ENCODE data around the gene CLIC5.

Gene CLIC5

DNA sequence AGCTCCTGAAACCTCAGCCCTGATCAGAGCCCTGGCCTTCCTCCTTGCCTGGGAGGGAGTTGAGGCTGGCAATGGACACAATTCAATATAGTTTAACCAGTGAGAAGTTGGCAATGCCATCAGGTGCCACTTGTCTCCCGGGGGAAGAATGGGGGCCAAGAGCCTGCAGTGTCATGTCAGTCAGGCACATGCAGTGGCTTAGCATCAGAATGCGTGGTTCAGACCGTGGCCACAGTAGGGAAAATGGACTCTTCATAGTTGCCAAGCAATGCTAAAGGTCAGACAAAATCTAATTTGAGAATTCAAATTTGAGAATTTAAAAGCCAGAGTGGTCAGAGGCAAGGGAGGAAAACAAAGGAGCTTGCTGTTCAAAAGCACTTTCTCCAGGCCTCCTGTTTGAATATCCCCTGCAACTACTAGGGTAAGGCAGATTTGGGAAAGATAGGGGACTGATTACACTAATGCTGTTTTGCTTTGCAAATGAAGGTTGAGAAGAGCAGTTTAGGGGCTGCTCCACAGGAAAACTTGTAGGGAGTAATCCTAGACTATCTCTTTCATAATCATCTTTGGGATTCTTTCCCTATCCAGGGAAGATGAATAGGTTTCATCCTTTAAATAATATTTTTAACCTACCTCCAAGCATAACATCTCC lies 33.1 kb upstream of the CLIC5 start:
- DNase-seq (ENCODE audit: low read depth): no peak
- H3K4me3 ChIP-seq (ENCODE audit: low read depth, low read length): no peak overlapping the region
- TF ChIP-seq, protein P1, sequence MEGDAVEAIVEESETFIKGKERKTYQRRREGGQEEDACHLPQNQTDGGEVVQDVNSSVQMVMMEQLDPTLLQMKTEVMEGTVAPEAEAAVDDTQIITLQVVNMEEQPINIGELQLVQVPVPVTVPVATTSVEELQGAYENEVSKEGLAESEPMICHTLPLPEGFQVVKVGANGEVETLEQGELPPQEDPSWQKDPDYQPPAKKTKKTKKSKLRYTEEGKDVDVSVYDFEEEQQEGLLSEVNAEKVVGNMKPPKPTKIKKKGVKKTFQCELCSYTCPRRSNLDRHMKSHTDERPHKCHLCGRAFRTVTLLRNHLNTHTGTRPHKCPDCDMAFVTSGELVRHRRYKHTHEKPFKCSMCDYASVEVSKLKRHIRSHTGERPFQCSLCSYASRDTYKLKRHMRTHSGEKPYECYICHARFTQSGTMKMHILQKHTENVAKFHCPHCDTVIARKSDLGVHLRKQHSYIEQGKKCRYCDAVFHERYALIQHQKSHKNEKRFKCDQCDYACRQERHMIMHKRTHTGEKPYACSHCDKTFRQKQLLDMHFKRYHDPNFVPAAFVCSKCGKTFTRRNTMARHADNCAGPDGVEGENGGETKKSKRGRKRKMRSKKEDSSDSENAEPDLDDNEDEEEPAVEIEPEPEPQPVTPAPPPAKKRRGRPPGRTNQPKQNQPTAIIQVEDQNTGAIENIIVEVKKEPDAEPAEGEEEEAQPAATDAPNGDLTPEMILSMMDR (conservative IDR thresholded peaks at IDR 0.05; ENCODE audit: low read depth, low read length): no peak

DNA sequence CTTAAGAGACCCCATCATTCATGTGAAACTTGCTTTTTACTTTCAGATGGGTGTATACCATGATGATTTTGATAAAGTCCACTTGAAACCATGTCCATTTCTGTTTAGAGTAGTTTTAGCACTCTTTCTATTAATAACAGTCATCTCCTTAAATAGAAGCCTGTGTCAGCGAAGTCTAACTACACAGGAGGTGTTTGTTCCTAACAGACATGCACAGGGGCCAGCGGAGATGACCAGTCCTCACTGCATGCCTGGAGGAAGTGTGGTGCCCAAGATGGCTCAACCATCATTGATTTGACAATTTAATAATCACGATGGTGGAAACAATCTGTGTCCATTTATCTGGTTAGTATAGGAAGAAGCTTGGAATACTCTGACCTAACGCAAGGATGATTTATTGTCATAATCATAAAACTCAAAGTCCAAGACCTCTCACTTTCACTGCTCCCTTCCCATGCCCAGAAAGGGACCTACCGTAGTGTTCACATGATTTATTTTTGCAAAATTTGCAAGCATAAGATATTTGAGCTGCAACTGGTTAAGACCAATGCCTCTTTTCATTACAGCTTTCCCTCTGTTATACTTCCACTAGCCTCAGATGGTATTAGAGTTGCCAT lies 31.0 kb upstream of the CLIC5 start:
- TF ChIP-seq, protein P1 (conservative IDR thresholded peaks at IDR 0.05; ENCODE audit: low read depth, low read length): no peak
- no peak for DNase-seq (ENCODE audit: low read depth)
- no peak overlapping the region for H3K4me3 ChIP-seq (ENCODE audit: low read depth, low read length)

DNA sequence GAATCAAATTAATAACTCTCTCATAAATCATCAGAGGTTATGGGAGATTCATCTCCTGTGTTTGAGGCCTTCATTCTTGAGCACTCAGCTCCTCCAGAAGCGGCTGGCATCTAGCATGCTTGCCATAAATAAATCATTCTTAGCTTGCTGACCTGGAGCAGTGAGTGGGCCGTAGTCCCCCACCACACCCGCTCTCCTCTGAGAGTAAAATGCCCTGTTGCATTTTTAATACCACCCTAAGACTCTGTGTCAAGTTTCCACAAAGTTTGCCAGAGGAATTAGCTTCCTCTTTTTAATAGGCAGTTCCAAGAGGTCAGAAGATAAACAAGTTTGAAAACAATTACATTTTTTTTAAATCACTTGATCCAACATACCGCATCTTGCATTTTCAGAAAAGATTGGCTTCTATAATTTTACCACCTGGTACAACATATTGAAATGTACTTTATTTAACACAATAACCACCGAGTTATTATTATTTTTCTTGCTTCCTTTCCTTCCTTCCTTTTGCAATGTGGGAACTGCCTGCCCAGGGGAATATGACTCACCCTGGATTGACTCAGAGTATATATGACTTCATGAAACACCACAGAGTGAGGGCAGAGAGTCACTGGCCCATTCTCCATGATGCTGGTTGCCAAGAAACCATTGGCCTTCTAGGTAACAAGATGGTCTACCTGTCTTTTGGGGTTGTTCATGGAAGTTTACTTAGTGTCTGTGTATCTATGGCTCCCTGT lies 29.4 kb upstream of the CLIC5 start:
- TF ChIP-seq, protein P1 (conservative IDR thresholded peaks at IDR 0.05; ENCODE audit: low read depth, low read length): no peak
- H3K4me3 ChIP-seq (ENCODE audit: low read depth, low read length): no peak overlapping the region
- DNase-seq (ENCODE audit: low read depth): peak; percentile 91

DNA sequence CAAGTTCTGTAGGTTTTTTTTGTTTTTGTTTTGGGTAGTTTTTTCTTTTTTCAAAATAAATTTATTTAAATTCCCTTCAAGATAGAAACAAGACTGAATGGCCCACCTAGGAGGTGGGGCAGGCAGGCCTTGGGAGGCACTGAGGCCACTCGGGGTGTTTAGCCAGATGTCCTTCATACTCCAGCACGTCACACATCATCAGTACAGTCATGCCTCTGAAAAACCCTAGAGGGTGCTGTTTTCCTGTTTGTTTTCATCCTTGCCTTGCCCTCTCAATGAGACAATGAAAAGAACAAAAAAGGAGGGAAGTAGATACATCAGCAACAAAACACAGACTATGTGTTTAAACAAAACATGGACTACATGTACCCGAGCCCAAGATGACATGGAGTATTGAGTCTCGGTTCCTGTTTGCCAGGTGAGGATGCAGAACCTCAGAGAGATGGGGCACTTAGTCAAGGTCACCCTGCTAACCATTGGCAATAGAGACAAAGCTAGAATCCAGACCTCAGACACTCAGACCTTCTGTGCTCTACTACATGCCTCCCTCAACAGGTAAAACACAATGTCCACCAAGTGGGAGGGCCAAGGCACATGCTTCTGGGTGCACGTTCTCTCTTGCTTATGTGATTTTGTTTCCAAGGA lies 26.8 kb upstream of the CLIC5 start:
- DNase-seq (ENCODE audit: low read depth): peak; percentile 76
- TF ChIP-seq, protein P1 (conservative IDR thresholded peaks at IDR 0.05; ENCODE audit: low read depth, low read length): peak; percentile 73
- H3K4me3 ChIP-seq (ENCODE audit: low read depth, low read length): no peak overlapping the region

DNA sequence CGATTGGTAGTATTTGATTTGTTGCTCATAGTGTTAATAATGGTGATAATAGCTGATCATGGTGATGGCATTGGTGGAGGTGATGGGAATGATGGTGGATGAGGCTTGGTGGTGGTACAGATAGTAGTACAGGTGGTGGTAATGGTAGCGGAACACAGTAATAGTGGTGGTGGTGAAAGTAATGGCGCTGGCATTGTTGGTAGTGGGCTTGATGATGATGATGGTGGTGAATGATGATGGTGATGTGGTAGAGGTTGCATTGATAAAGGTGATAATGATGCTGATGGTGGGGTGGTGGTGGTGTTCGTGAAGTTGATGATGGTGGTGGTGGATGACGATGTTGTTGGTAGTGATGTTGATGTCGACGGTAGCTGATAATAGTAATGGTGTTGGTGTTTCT lies 24.6 kb upstream of the CLIC5 start:
- H3K4me3 ChIP-seq (ENCODE audit: low read depth, low read length): no peak overlapping the region
- no peak for DNase-seq (ENCODE audit: low read depth)
- TF ChIP-seq, protein P1 (conservative IDR thresholded peaks at IDR 0.05; ENCODE audit: low read depth, low read length): no peak

DNA sequence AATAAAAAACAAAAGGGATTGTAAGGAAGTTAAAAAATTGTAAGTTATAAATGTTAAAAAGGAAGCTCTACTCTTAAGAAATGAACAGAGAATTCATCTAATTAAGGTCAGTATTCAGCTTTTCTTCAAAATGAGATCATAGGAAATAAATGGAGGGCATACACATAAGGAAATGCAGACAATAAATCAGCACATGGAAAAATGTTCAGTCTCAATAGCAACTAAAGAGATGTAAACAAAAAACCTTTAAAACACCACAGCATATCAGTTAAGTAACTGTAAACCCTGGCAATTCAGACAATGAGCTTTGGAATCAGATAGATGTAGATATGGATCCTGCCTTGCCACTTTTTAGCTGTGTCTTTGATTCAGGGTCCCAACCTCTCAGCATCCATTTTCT lies 24.0 kb upstream of the CLIC5 start:
- no peak overlapping the region for H3K4me3 ChIP-seq (ENCODE audit: low read depth, low read length)
- TF ChIP-seq, protein P1 (conservative IDR thresholded peaks at IDR 0.05; ENCODE audit: low read depth, low read length): no peak
- no peak for DNase-seq (ENCODE audit: low read depth)

Data from choroid plexus epithelial cell (primary cell).